ENCODE measurements around the gene SAMHD1. TPM values are rescaled to one million over a fixed set of nuclear protein-coding genes. Genes with fewer than 3 reads are reported as not detected.
A peak's percentile ranks its signal among the peaks of the same experiment; 100 is the strongest.

SAMHD1 gene
- total RNA-seq, 1 experiment from 2014 or later, result 54.3 TPM

GRCh38 chr20:36861875-36862801 lies 89.4 kb downstream of the SAMHD1 start:
- Mint-ChIP-seq H3K4me3 (ENCODE audit: low read depth, unreplicated experiment) (peak overlapping the region; percentile 16), H3K9me3 (ENCODE audit: low read depth, unreplicated experiment) (no peaks in the 10 kb centered on the region), H3K27me3 (ENCODE audit: unreplicated experiment) (peaks cover 19% of the 10 kb centered on the region), H3K27ac (ENCODE audit: unreplicated experiment) (no peak overlapping the region), H3K4me1 (ENCODE audit: low read depth, unreplicated experiment) (peaks cover 35% of the 10 kb centered on the region), H3K36me3 (ENCODE audit: insufficient read depth, unreplicated experiment) (peaks cover 16% of the 10 kb centered on the region)
- no peak for DNase-seq
- CTCF ChIA-PET, result interaction anchor here (1.3 to 2.3 kb wide), 2 partner anchors 26 to 54 kb away, joined by 4 to 5 read pairs; no protein-coding TSS in a partner anchor
- no peak for TF ChIP-seq CTCF (IDR thresholded peaks at IDR 0.05; ENCODE audit: unreplicated experiment)
- intact Hi-C loops (cut with micrococcal nuclease; ENCODE audit: unreplicated experiment), result no loop called here
- BruUV-seq (replicated peaks), result no TSS peak

- H3K9me3 Mint-ChIP-seq (ENCODE audit: low read depth, unreplicated experiment), result no peaks in the 10 kb centered on the region
- intact Hi-C loops (cut with micrococcal nuclease; ENCODE audit: unreplicated experiment), result no loop called here
- BruUV-seq (replicated peaks), result no TSS peak
- no peak for DNase-seq
- no peak overlapping the region for H3K27ac Mint-ChIP-seq (ENCODE audit: unreplicated experiment)
- CTCF ChIA-PET, result interaction anchor here (1.3 to 2.3 kb wide), 2 partner anchors 25 to 53 kb away, joined by 4 to 5 read pairs; no protein-coding TSS in a partner anchor
- peaks cover 35% of the 10 kb centered on the region for H3K4me1 Mint-ChIP-seq (ENCODE audit: low read depth, unreplicated experiment)
- TF ChIP-seq CTCF (IDR thresholded peaks at IDR 0.05; ENCODE audit: unreplicated experiment), result no peak
- H3K27me3 Mint-ChIP-seq (ENCODE audit: unreplicated experiment), result peaks cover 19% of the 10 kb centered on the region
- peak overlapping the region; percentile 16 for H3K4me3 Mint-ChIP-seq (ENCODE audit: low read depth, unreplicated experiment)
- peaks cover 16% of the 10 kb centered on the region for H3K36me3 Mint-ChIP-seq (ENCODE audit: insufficient read depth, unreplicated experiment)
Observed at GRCh38 chr20:36861625-36861874, 90.0 kb downstream of the SAMHD1 start.

- CTCF ChIA-PET, result interaction anchor here (1.3 to 2.3 kb wide), 2 partner anchors 25 to 52 kb away, joined by 4 to 5 read pairs; no protein-coding TSS in a partner anchor
- Mint-ChIP-seq H3K4me1 (ENCODE audit: low read depth, unreplicated experiment) (peaks cover 35% of the 10 kb centered on the region), H3K27ac (ENCODE audit: unreplicated experiment) (no peak overlapping the region)
Observed at GRCh38 chr20:36860811-36861624, 90.5 kb downstream of the SAMHD1 start.

More at GRCh38 chr20:36860811-36861624, 90.5 kb downstream of the SAMHD1 start:
- BruUV-seq (replicated peaks), result no TSS peak
- H3K4me3 Mint-ChIP-seq (ENCODE audit: low read depth, unreplicated experiment), result peak overlapping the region; percentile 16
- H3K36me3 Mint-ChIP-seq (ENCODE audit: insufficient read depth, unreplicated experiment), result peaks cover 16% of the 10 kb centered on the region
- intact Hi-C loops (cut with micrococcal nuclease; ENCODE audit: unreplicated experiment), result no loop called here
- TF ChIP-seq CTCF (IDR thresholded peaks at IDR 0.05; ENCODE audit: unreplicated experiment), result no peak
- DNase-seq, result no peak
- H3K9me3 Mint-ChIP-seq (ENCODE audit: low read depth, unreplicated experiment), result no peaks in the 10 kb centered on the region
- peaks cover 16% of the 10 kb centered on the region for H3K27me3 Mint-ChIP-seq (ENCODE audit: unreplicated experiment)
